ENCODE data around the gene APOBEC2.

GRCh38 chr6:41046084-41046483, 6.9 kb upstream of the APOBEC2 start:
- no peak for TF ChIP-seq CTCF (IDR thresholded peaks at IDR 0.05; ENCODE audit: low read depth, low read length)
- no peak for TF ChIP-seq EZH2phosphoT487 (IDR thresholded peaks at IDR 0.05; ENCODE audit: low read depth)

All from OCI-LY3 (cell line).